Measurements from ENCODE around the gene RHBDF2. TPM values are rescaled to one million over a fixed set of nuclear protein-coding genes. Genes with fewer than 3 reads are reported as not detected.
"Not testable (repeated sequence)": the region's sequence is repeated elsewhere in the genome, so short reads cannot be mapped to it uniquely, and the experiment has no call there.

RHBDF2 gene
- total RNA-seq, 1 donor from 2014 or later: 97.1 TPM

DNA sequence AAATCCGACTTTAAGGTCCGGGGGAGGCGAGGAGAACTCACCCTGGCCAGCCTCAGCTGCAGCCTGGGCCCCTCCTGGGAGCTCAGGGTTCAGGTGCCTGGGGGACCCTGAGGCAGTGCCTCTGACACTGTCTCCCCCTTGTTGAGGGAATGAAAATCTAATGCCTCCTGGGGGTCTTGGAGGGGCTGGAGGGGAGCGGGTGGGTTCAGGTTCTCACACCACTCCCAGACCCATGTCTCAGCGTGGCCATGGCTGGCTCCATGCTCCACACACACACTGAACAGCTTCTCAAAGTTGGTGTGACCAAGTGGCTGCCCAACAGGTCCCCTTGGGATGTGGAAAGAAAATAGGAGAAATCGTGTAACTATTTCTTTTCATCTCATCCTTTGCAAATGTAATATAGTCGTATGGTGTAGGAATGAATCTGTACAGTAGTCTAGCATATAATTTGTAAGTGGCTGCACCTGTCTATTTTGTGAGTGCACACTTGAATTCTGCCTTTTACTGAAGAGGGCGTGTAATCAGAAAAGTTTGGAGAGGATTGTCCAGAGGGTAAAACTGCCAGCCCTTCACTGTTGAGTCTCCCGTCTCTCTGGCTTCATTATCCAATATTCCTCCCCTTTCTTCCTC, 37.8 kb upstream of the RHBDF2 start:
- intact Hi-C loops (cut with micrococcal nuclease): no loop called here

DNA sequence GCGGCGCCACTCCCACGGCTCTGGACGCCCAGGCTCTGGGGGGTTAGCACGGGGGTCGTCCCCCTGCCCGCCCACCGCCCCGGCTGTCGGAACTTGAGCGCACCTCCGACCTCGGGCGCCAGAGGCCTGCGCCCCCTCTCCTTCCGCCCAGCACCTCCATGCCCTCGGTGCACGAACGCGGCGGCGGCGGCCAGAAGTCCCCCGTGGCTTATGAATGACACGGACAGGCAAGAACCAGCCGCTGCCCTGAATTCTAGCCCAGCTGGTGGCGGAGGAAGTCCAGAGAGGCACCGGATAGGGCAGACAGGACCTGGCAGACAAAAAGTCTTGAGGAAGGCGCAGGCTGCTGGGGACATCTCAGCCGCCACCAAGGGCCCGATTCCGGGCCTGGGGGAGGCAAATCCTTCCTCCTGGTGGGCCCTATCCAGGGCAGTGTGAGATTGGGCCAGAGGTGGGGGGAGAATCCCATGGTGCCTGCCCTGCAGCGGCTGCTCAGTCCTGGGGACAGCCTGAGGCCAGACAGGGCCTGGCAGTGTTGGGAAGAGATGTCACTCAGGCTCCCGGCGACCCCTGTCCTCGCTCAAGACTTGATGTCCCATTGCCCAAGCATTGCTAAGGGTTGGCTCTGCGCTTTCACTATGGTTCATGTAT, 37.2 kb upstream of the RHBDF2 start:
- intact Hi-C loops (cut with micrococcal nuclease): no loop called here

DNA sequence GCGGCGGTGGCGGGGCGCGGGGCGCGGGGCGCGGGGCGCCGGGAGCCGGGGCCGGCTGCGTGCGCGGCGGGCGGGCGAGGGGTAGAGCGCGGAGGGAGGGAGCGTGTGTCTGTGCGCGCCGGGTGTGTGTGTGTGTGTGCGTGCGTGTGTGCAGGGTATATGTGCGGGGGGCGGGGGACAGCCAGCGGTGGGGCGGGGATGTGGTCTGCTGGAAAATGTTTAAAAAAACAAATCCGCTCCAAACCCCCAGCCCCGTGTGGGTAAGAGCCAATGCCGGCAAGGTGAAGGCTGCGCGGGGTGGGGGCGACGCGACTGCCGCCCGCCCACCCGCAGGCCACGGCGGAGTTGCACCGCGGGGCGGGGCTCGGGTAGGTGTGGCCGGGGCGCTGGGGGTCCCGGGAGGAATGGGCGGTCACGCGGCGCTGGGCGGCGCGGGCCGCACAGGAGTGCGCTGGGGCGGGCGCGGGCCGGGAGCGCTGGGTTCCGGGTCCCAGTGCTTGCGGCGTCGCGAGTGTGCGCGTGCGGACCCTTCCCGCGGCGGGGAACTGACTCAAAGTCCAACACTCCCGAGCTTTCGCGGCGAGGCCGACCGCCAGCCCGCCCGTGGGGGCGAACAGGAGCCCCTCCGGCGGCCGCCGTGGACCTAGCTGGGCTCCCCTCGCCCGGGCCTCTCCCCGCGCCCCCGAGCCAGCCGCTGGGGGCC, 36.5 kb upstream of the RHBDF2 start, which contains the start of gene CYGB:
Gene CYGB (minus strand): TSS at position 132 of the 703 bp plus-strand sequence. CDS start 167 bp downstream, outside the sequence.
- intact Hi-C loops (cut with micrococcal nuclease): no loop called here

DNA sequence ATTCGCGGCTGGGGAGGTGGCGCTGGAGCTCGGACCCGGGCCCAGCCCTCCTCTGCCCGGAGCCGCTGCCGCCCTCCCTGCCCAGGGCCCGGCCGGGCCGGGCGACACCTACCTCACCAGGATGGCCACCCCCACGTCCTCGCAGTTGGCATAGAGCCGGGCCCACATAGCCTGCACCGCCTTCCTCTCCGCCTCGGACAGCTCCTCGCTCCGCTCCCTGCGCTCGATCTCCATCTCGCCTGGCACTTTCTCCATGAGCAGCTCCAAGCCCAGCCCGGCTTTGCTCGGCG, 36.0 kb upstream of the RHBDF2 start:
- intact Hi-C loops (cut with micrococcal nuclease): no loop called here

DNA sequence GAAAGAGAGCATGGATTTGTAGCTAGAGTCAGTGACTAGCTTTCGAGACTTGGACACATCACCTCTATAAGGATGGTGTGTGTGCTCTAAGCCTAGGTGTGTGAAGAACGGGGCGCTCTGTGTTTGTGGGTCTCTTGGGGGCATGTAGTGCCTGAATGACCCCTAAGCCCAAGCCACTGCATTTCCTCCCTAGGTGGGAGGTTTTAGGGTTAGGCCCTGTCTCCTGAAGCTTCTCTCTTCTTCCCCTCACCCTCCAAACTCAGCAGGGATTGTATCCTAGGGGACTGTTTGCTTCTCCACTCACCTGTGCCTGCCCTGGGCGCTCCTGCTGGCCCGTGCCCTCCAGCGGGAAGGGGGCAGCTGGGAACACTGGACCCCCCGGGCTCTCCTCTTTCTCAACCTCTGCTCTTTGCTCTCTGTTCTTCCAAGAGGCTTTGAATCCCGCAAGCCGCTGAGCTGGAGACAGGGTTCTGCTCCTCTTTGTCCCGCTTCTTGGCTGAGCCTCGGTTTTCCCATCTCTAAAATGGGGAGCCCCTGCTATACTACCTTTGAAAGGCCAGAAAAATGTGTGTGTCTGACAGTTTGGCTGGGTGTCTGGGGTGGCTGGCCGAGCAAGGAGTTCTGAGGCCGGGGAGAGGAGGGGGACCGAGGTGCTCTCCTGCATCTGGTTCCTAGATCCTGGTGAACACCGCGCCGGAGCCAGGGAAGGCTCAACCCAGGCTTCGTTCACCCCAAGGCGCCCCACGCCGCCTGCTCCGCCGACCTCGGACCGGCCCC, 35.5 kb upstream of the RHBDF2 start:
- intact Hi-C loops (cut with micrococcal nuclease): no loop called here

DNA sequence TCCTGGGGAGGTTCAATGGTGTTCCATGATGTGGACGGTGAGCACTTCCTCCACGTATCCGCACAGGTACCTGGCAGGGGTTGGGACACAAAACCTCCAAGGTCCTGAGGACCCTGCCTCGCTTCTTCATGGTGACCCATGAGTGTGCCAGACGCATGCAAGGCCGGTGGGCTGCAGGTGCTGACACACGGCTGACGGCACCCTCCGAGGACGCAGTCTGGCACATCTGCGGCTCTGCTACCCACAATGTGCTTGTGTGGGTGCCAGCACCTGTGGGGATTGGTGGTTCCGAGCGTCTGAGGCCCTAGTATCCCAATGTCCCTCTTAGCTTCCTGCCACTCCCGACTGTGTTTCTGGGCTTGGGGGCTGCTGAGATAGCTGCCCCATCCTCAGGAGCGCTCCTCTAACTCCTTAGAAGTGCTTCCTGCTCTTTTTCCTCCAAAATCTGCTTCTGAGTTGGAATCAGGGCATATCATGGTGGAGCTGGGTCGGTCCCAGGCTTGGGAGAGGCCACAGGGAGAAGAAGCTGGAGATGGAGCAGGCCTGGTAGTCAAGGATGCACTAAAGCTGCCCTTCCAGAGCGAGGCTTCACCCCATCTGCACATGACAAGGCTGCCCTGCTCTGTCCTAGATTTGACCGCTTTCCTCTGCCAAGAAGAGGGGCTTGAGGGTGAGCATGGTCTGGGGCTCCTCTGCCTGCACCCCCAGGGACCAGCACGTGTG, 34.7 kb upstream of the RHBDF2 start:
- intact Hi-C loops (cut with micrococcal nuclease): no loop called here

DNA sequence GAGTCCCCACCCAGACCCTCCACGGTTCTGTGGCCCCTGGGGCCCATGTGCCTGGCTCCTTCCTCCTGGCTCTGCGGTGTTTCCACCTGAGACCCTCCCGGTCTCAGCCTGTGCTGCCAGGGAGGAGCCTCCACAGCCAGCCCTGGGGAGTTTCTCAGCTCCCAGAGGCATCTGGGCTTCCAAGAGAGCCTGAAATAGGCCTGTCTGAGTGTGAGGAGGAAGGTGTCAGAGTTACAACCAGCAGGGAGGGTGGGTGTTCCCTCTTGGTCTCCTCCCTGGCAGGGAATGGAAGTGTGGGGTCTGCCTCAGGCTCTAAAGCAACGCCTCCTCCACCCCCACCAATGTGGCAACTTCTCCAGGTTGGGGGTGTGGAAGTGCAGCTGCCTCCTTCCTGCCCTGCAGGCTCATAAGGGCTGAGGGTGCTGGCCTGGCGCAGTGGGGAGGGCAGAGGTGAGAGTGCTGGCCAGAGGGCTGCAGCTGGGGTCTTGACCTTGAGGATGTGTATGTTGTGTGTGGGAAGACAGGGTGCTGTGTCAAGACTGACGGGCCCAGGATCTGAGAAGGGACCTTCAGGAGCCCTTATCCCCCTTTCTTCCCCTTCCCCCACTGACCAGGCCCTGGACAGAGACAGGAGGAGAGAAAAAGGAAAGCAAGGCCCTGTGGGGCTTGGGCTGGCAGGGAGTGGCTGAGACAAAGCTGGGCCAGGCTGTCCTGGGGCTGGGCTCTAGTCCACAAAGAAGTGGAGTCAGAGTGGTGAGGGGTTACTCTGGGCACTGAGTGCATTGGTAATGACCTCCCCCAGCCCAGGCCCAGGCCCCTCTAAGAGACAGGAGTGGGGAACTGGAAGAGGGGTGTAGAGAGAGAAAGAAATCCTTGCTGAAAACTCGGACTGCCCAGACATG, 33.9 kb upstream of the RHBDF2 start:
- intact Hi-C loops (cut with micrococcal nuclease): no loop called here

DNA sequence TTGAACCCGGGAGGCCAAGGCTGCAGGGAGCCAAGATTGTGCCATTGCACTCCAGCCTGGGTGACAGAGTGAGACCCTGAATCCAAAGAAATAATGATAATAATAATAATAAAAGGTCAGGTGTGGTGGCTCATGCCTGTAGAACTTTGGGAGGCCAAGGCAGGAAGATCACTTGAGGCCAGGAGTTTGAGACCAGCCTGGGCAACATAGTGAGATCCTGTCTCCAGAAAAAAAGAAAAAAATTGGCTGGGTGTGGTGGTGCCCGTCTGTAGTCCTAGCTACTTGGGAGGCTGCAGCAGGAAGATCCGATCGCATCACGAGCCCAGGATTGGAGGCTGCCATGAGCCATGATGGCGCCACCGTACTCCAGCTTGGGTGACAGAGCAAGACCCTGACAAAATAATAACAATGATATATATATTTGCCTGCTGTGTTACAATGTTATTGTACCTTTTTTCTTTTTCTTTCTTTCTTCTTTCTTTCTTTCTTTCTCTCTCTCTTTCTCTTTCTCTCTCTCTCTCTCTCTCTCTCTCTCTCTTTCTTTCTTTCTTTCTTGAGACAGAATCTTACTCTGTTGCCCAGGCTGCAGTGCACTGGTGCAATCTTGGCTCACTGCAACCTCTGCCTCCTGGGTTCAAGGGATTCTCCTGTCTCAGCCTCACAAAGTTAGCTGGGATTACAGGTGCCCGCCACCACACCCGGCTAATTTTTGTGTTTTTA, 32.6 kb upstream of the RHBDF2 start:
- intact Hi-C loops (cut with micrococcal nuclease): not testable (repeated sequence)

DNA sequence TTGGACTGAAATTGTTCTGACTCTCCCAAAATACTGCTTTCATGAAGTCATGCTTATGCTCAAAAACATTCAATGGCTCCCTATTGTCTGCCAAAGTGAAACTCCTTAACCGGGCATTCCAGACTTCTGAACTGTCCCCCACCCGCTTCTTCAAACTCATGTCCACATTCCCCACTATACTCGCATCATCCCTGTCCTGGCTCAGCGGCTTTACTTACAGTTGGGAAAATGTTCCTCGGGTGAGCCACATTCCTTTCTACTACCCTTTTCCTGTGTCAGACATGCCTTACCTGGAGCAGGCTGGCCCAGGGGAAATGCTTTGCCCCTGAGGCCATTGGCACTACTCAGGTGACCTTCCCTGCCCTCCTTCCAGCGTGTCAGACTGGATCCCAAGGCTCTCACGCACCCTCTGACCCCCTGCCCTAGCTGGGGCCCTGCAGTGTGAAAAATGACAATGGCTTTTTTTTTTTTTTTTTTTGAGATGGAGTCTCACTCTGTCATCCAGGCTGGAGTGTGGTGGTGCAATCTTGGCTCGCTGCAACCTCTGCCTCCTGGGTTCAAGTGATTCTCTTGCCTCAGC, 30.9 kb upstream of the RHBDF2 start:
- intact Hi-C loops (cut with micrococcal nuclease): no loop called here

DNA sequence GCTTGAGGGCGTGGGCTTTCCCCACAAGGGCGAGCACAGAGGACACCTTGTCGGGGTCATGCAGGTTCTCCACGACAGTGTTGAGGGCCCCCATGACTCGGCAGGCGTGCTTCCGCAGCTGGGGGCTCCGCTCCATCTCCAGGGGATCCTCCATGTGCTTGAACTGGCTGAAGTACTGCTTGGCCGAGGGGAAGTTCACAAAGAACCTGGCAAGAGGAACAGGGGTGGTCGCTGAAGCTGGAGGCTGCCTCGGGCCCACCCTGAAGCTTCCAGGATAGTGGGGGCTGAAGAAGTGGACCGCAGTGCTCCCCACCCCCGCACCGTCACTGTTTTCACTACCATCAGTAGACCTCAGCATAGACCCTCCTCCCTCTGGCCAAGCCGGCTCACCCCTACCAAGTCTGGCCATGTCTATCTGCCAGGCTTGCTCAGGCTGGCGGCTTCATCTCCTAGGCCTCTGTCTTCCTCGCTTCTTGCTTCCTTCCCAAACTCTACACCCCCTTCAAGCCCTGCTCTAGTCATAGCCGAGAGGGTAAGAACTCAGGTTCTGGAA, 30.3 kb upstream of the RHBDF2 start:
- intact Hi-C loops (cut with micrococcal nuclease): no loop called here

DNA sequence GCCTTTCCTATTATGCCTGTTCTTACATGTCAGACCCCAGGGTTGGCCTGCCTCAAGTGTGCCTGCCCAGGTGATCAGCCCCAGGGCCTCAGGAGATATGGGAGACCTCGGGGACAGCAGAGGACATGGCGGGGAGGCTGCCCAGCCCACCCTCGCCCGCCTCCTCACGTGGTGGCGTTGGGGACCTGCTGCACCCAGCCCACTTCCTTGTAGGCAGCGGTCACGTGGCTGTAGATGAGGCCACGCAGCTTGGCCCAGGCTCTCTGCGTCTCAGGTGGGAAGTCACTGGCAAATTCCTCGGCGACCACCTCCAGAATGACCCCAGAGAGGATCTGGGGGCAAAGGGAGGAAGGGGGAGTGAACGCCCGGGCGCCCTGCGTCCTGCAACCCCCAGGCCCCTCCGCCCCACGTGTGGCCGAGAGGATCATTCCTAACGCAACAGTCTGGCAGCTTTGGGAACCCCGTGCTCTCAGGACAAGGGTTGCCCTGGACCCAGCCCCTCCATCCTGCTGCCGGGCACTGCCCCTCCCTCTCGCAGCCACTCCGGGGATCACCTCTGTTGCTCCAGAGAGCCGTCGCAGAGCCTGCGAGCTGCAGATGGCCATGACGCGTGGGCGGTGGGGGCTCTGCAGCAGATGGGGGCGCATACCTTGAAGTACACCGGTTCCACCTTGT, 29.7 kb upstream of the RHBDF2 start:
- intact Hi-C loops (cut with micrococcal nuclease): no loop called here

DNA sequence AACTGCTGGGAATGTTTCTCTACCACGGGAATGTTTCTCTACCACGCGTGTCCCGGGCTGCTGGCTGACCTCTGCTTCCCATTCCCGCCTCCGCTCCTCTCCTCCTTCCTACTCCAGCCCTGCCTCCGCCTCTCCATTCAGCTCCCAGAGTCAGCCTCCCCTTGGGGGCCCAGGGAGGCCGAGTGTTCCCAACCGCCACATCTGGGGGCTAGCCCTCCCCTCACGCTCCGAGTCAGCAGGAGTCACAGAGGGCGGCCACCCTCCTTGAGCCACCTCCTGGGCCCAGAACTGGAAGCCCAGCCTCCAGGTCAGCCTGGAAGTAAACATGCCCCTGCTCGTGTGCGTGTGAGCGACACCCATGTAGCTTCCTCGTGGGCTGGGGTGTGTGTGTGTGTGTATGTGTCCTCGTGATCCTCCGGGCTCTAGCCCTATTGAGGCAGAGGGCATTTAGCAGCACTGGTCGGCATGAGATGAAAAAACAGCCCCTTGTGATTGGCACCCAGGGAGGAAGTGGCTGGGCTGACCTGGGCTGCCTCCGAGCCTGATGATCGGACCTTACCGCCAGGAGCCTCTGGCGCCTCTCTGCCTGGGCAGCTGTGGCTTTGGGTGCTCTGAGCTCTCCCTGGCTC, 29.0 kb upstream of the RHBDF2 start:
- intact Hi-C loops (cut with micrococcal nuclease): no loop called here

DNA sequence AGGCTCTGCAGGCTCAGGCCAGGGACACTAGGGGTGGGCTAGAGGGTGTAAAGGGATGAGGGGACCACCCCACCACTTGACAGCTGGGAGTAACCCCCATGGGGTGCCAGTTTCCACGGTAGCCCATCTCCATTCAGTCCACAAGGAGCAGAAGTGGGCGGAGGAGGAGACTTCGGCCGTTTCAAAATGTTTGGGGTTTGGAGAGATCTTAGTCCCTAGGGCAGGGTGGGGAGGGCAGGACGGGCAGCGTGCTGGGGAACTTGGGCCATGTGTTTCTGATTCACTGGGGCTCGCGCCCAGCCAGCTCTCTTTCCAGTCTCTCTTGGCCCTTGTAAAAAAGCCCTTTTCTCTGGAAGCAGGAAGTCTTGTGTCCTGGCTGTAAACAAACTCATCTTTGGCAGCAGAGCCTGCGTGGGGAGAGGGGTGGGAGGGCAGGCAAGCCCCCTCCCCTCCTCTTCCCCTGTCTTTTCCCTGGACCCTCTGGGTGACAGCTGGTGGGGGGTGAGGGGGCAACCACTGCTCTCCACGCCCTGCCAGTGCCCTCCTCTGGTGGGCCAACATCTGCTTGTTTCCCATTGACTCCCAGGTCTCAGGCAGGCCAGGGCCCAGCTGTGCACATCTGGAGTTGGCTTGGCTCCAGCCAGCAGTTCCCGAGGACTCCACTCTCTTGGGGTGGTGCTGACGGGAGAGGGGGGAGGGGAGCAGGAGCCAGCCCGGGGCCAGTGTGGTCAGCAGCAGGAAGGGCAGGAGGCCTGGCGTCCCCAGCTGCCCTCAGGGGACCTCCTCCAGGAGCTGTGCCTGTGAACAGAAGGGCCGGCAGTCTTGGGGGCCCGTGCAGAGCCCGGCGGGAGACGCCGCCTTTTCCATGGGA, 28.2 kb upstream of the RHBDF2 start:
- intact Hi-C loops (cut with micrococcal nuclease): no loop called here

DNA sequence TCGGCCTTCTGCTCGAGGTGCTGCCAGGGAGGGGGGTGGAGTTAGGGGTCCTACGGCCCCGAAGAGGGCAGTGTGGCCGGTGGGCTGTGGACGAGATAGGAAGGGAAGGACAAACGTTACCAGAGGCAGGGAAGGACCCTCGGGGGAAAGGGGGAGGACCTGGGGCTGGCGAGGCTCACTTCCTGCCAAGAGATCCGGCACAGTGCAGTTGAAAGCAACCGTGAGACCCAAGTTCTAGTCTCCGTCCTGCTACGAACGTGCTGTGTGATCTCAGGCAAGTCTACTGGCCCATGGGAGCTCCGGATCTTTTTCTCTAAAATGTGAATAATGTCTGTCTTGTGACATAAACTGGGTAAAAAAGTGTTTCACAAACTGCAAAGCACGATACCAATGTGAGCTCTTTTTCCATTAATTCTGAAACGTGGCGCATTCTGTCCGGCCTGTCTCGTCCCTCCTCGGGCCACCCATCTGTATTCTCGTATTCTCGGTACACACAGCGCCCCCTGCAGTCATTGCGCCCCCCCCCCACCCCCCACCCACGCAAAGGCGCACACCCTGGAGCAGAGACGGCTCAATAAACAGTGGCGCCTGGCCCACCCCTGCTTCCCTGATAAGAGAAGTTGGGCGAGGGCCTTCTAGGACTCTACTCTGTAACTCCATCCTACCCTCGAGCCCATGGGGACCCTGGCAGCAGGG, 27.5 kb upstream of the RHBDF2 start:
- intact Hi-C loops (cut with micrococcal nuclease): no loop called here

DNA sequence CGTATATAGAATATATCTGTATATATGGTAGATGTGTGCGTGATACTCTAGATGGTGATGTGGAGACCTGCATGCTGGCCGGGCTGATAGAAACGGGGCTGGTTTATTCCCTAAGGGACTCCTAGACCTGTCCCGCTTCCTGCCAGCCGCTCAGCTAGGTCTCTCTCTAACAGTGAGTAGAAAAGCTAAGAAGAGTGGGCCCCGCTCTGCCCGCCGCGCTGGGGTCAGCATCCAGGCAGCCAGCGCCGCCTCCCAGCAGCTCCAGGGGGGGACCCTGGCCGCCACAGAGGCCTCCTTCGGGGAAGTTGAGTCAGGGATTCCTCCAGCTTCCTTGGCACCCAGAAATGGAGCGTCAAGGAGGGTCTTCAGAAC, 26.9 kb upstream of the RHBDF2 start:
- intact Hi-C loops (cut with micrococcal nuclease): no loop called here

DNA sequence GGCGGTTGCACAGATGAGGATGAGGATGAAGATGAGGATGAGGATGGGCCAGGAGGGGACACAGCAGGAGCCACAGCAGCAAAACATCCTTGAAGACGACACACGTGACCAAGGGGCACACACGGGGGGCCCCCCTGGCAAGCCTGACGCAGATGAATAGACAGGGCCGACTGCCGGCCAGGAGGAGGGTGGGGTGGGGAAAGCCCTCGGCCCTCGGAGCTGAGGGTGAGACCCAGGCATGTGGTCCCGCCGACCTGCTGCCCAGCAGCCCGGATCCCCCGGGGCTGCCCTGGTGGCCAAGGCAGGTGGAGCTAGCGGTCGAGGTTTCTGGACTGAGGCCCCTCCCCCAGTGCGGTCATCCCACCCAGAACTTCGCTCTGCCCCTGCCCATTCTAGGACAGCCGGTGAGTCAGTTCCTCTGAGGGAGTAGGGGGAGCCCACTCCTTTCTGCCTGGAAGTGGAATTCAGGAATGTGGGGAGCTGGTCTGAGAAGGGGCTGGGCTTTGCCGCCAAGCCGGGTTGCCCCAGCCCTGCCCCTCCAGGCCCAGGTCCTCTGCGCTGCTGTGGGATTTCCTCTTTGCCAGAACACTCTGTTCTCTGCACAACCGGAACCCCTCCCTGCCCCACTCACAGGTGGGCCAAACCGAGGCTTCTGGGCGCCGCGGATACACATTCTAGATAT, 26.3 kb upstream of the RHBDF2 start:
- intact Hi-C loops (cut with micrococcal nuclease): no loop called here
